Measurements from ENCODE around the gene MBD5.

The MBD5 gene

DNA sequence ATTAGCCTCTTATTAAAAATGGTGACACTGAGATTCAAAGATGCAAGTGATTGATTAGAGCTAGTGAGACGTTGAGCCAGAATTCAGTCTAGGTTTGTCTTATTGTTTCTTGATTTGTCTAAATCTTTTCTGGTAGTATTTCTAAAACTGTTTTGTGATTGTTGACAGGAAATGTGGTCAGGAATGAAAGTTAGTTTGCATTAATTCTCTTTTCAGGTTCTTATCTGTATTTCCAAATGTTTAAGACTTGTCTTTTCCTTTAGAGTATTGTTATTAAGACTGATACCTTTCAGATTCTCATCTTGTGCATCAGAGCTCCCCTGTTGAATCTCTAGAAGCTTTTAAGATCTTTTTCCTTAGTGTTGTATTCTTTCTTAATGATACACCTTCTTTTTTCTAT is 89.3 kb downstream of the MBD5 start:
- no peaks in the 10 kb centered on the region for H3K27me3 ChIP-seq (ENCODE audit: control insufficient read depth in 1 of 2, insufficient read depth in 1 of 2, low read length in 2 of 2)
- H4K91ac ChIP-seq (ENCODE audit: low read length): no peak overlapping the region
- H2BK12ac ChIP-seq (ENCODE audit: low read length in 2 of 2): no peak overlapping the region
- no peak overlapping the region for H3K18ac ChIP-seq (ENCODE audit: low read depth in 1 of 2, low read length in 2 of 2)
- no peaks in the 10 kb centered on the region for H3K9me3 ChIP-seq (ENCODE audit: control insufficient read depth, low read length)
- H2AFZ ChIP-seq (ENCODE audit: low read depth, low read length): no peak overlapping the region
- no peak for DNase-seq
- H3K27ac ChIP-seq (ENCODE audit: low read length, poor library complexity, severe bottlenecking): no peak overlapping the region
- no peak overlapping the region for H3K14ac ChIP-seq (ENCODE audit: low read length in 2 of 2)
- no peak overlapping the region for H4K8ac ChIP-seq (ENCODE audit: low read length)
- H3K4me2 ChIP-seq (ENCODE audit: low read length, poor library complexity, severe bottlenecking): no peak overlapping the region
- H3K4me3 ChIP-seq (ENCODE audit: insufficient read depth in 1 of 2, low read depth in 1 of 2, low read length in 2 of 2): no peak overlapping the region
- no peak overlapping the region for H2BK15ac ChIP-seq (ENCODE audit: low read depth, poor library complexity, severe bottlenecking)
- no peak overlapping the region for H2BK120ac ChIP-seq (ENCODE audit: low read depth, low read length)
- no peaks in the 10 kb centered on the region for H3K4me1 ChIP-seq (ENCODE audit: control insufficient read depth, insufficient read depth, low read depth, low read length)
- H3K79me1 ChIP-seq (replicated peaks; ENCODE audit: low read length, poor library complexity, severe bottlenecking): peaks cover 7% of the 10 kb centered on the region
- H2AK5ac ChIP-seq (ENCODE audit: low read length, severe bottlenecking): no peak overlapping the region
- H3K23ac ChIP-seq (ENCODE audit: low read length in 2 of 2): no peak overlapping the region
- no peak overlapping the region for H2BK5ac ChIP-seq (ENCODE audit: low read depth, low read length, poor library complexity, severe bottlenecking)
- 90% methylated on average over 1 of the region's 1 CpG for WGBS
- peak overlapping the region; percentile 12 for H3K9ac ChIP-seq (ENCODE audit: low read length)
- H3K36me3 ChIP-seq (ENCODE audit: control insufficient read depth in 1 of 2, insufficient read depth in 2 of 2, low read depth in 1 of 2, low read length in 2 of 2): peaks cover 3 to 5% of the 10 kb centered on the region in 2 experiments
- H3K4ac ChIP-seq (ENCODE audit: low read depth in 1 of 2, low read length in 2 of 2): no peak overlapping the region

DNA sequence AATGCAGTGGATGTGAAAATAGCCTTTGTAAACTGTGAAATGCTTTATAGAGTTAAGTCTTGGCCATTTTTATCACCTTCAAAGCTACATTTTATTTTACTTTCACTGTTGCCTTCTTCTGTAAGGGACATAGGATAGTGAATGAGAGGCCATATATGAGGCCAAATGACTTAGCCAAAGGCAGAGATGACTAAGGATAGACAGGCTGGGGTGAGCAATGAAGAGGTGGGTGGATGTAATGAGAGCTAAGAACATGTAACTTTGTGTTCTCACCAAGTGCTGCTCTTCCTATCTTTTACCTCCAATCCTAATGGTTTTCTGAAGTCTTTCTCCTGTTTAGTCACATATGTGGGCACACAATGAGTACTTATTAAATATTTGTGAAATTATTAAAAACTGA is 101.9 kb downstream of the MBD5 start:
- Histone ChIP-seq H3K4me2 (ENCODE audit: low read length, poor library complexity, severe bottlenecking) (no peak overlapping the region), H2BK5ac (ENCODE audit: low read depth, low read length, poor library complexity, severe bottlenecking) (no peak overlapping the region), H2BK120ac (ENCODE audit: low read depth, low read length) (no peak overlapping the region), H3K18ac (ENCODE audit: low read depth in 1 of 2, low read length in 2 of 2) (no peak overlapping the region), H3K27me3 (ENCODE audit: control insufficient read depth in 1 of 2, insufficient read depth in 1 of 2, low read length in 2 of 2) (no peaks in the 10 kb centered on the region), H3K4ac (ENCODE audit: low read depth in 1 of 2, low read length in 2 of 2) (no peak overlapping the region), H2BK12ac (ENCODE audit: low read length in 2 of 2) (no peak overlapping the region), H3K36me3 (ENCODE audit: control insufficient read depth in 1 of 2, insufficient read depth in 2 of 2, low read depth in 1 of 2, low read length in 2 of 2) (peaks cover 2 to 7% of the 10 kb centered on the region in 2 experiments), H3K79me1 (replicated peaks; ENCODE audit: low read length, poor library complexity, severe bottlenecking) (peaks cover 10% of the 10 kb centered on the region), H3K9me3 (ENCODE audit: control insufficient read depth, low read length) (no peaks in the 10 kb centered on the region), H4K8ac (ENCODE audit: low read length) (no peak overlapping the region), H2AFZ (ENCODE audit: low read depth, low read length) (no peak overlapping the region), H3K4me1 (ENCODE audit: control insufficient read depth, insufficient read depth, low read depth, low read length) (peaks cover 4% of the 10 kb centered on the region), H2BK15ac (ENCODE audit: low read depth, poor library complexity, severe bottlenecking) (no peak overlapping the region), H3K14ac (ENCODE audit: low read length in 2 of 2) (no peak overlapping the region), H3K4me3 (ENCODE audit: insufficient read depth in 1 of 2, low read depth in 1 of 2, low read length in 2 of 2) (no peak overlapping the region), H4K91ac (ENCODE audit: low read length) (no peak overlapping the region), H3K23ac (ENCODE audit: low read length in 2 of 2) (no peak overlapping the region), H3K27ac (ENCODE audit: low read length, poor library complexity, severe bottlenecking) (no peak overlapping the region), H3K9ac (ENCODE audit: low read length) (no peak overlapping the region), H2AK5ac (ENCODE audit: low read length, severe bottlenecking) (no peak overlapping the region)
- peak; percentile 7 for DNase-seq

DNA sequence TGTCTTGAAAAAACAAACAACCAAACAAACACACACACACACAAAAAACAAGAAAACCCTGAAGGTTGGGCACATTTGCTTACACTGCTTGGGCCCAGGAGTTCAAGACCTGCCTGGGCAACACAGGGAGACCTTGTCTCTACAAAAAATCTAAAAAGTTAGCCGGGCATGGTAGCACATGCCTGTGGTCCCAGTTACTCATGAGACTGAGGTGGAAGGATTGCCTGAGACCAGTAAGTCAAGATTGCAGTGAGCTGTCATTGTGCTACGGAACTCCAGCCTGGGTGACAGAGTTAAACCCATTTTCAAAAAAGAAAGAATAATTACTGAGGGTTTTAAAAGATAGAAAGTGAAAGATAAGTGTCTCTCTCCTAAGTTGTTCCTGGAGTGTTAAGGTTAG is 103.4 kb downstream of the MBD5 start:
- Histone ChIP-seq H3K27ac (ENCODE audit: low read length, poor library complexity, severe bottlenecking) (no peak overlapping the region), H2AFZ (ENCODE audit: low read depth, low read length) (no peak overlapping the region), H3K4me1 (ENCODE audit: control insufficient read depth, insufficient read depth, low read depth, low read length) (peaks cover 6% of the 10 kb centered on the region), H2BK12ac (ENCODE audit: low read length in 2 of 2) (no peak overlapping the region), H3K9ac (ENCODE audit: low read length) (no peak overlapping the region), H3K4me3 (ENCODE audit: insufficient read depth in 1 of 2, low read depth in 1 of 2, low read length in 2 of 2) (no peak overlapping the region), H3K4ac (ENCODE audit: low read depth in 1 of 2, low read length in 2 of 2) (no peak overlapping the region), H3K18ac (ENCODE audit: low read depth in 1 of 2, low read length in 2 of 2) (no peak overlapping the region), H4K8ac (ENCODE audit: low read length) (no peak overlapping the region), H3K23ac (ENCODE audit: low read length in 2 of 2) (no peak overlapping the region), H2BK120ac (ENCODE audit: low read depth, low read length) (no peak overlapping the region), H2AK5ac (ENCODE audit: low read length, severe bottlenecking) (no peak overlapping the region), H3K9me3 (ENCODE audit: control insufficient read depth, low read length) (no peaks in the 10 kb centered on the region), H4K91ac (ENCODE audit: low read length) (no peak overlapping the region), H3K79me1 (replicated peaks; ENCODE audit: low read length, poor library complexity, severe bottlenecking) (peaks cover 10% of the 10 kb centered on the region), H2BK15ac (ENCODE audit: low read depth, poor library complexity, severe bottlenecking) (no peak overlapping the region), H3K36me3 (ENCODE audit: control insufficient read depth in 1 of 2, insufficient read depth in 2 of 2, low read depth in 1 of 2, low read length in 2 of 2) (peaks cover 2 to 7% of the 10 kb centered on the region in 2 experiments), H3K14ac (ENCODE audit: low read length in 2 of 2) (no peak overlapping the region), H2BK5ac (ENCODE audit: low read depth, low read length, poor library complexity, severe bottlenecking) (no peak overlapping the region), H3K4me2 (ENCODE audit: low read length, poor library complexity, severe bottlenecking) (no peak overlapping the region), H3K27me3 (ENCODE audit: control insufficient read depth in 1 of 2, insufficient read depth in 1 of 2, low read length in 2 of 2) (no peaks in the 10 kb centered on the region)
- 87% methylated on average over 2 of the region's 2 CpGs for WGBS
- no peak for DNase-seq

DNA sequence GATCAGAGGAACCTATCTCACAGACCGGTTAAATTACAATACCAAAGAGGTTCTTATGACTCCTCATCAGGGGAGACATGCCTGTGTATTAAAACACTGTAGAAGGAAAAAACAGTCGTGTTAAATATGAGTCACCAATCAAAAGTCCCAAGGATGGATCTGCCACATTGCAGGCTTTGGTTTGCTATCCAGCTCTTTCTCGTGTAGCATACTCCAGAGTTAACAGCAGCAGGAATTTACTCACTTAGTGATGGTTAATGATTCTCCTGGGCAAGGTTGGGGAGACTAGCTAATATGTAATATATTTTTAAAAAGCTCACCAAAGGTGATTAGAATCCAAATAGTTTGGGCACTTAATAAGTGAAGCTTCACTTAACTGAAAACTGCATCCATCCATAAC is 109.7 kb downstream of the MBD5 start:
- peak; percentile 38 for DNase-seq
- no peak overlapping the region for H3K14ac ChIP-seq (ENCODE audit: low read length in 2 of 2)
- peaks cover 5% of the 10 kb centered on the region for H3K79me1 ChIP-seq (replicated peaks; ENCODE audit: low read length, poor library complexity, severe bottlenecking)
- H3K23ac ChIP-seq (ENCODE audit: low read length in 2 of 2): no peak overlapping the region
- H3K4me2 ChIP-seq (ENCODE audit: low read length, poor library complexity, severe bottlenecking): no peak overlapping the region
- peaks cover 5% of the 10 kb centered on the region for H3K4me1 ChIP-seq (ENCODE audit: control insufficient read depth, insufficient read depth, low read depth, low read length)
- no peak overlapping the region for H2BK12ac ChIP-seq (ENCODE audit: low read length in 2 of 2)
- H3K9ac ChIP-seq (ENCODE audit: low read length): no peak overlapping the region
- H2BK5ac ChIP-seq (ENCODE audit: low read depth, low read length, poor library complexity, severe bottlenecking): no peak overlapping the region
- peaks cover 2 to 4% of the 10 kb centered on the region in 2 experiments for H3K36me3 ChIP-seq (ENCODE audit: control insufficient read depth in 1 of 2, insufficient read depth in 2 of 2, low read depth in 1 of 2, low read length in 2 of 2)
- H2AK5ac ChIP-seq (ENCODE audit: low read length, severe bottlenecking): no peak overlapping the region
- no peak overlapping the region for H3K4ac ChIP-seq (ENCODE audit: low read depth in 1 of 2, low read length in 2 of 2)
- WGBS: 66% methylated on average over 3 of the region's 3 CpGs
- peak overlapping the region; percentile 96 for H3K27ac ChIP-seq (ENCODE audit: low read length, poor library complexity, severe bottlenecking)
- H3K18ac ChIP-seq (ENCODE audit: low read depth in 1 of 2, low read length in 2 of 2): no peak overlapping the region
- H2AFZ ChIP-seq (ENCODE audit: low read depth, low read length): no peak overlapping the region
- no peaks in the 10 kb centered on the region for H3K9me3 ChIP-seq (ENCODE audit: control insufficient read depth, low read length)
- no peak overlapping the region for H2BK15ac ChIP-seq (ENCODE audit: low read depth, poor library complexity, severe bottlenecking)
- H2BK120ac ChIP-seq (ENCODE audit: low read depth, low read length): no peak overlapping the region
- H3K4me3 ChIP-seq (ENCODE audit: insufficient read depth in 1 of 2, low read depth in 1 of 2, low read length in 2 of 2): no peak overlapping the region
- no peaks in the 10 kb centered on the region for H3K27me3 ChIP-seq (ENCODE audit: control insufficient read depth in 1 of 2, insufficient read depth in 1 of 2, low read length in 2 of 2)
- H4K91ac ChIP-seq (ENCODE audit: low read length): no peak overlapping the region
- no peak overlapping the region for H4K8ac ChIP-seq (ENCODE audit: low read length)
